B cell (primary cell): ENCODE data around the gene ACSS1. TPM values are rescaled to one million over a fixed set of nuclear protein-coding genes. Genes with fewer than 3 reads are reported as not detected.

Experiments used
- ATAC-seq: fragments of 200-7000 bp; cut with Tn5 transposase; one replicate; pipeline ENCODE4 v1.10.0; 2021; ENCODE audit warnings: low read depth, mild to moderate bottlenecking, moderate number of reproducible peaks, moderate library complexity
- CTCF ChIA-PET: fragments of 350-600 bp; sonication (Branson Sonifier 250); formaldehyde crosslinking; loops from one replicate; lab custom pipeline; 2021; ENCODE audit warnings: antibody characterized with exemption, inconsistent platforms; lab: Charles Lee
- POLR2A ChIA-PET: fragments of 350-600 bp; sonication (Branson Sonifier 250); formaldehyde crosslinking; loops from one replicate; lab custom pipeline; 2021; ENCODE audit warnings: antibody characterized with exemption; lab: Charles Lee
- DNase-seq: peaks from one replicate; pipeline ENCODE4 v3.0.0; 2013
- H2AFZ ChIP-seq: 2 replicates; pipeline ENCODE4 v1.6.1; 2012; ENCODE audit warnings: mild to moderate bottlenecking, low read depth, low read length; ENCODE audit not compliant: insufficient read depth, poor library complexity, severe bottlenecking
- H3K27ac ChIP-seq, 2 donors: 1 replicate in 1 of 2; 2 replicates in 1 of 2; pipeline ENCODE4 v1.5.1; 2012 to 2013; ENCODE audit warnings: low read length in 2 of 2, mild to moderate bottlenecking in 2 of 2, moderate library complexity in 1 of 2
- H3K27me3 ChIP-seq, 4 experiments: fragments of 200-600 bp in 1 of 4; sonication (generic) in 1 of 4; replicated peaks in 1 of 4; 1 replicate in 2 of 4; 2 replicates in 2 of 4; pipeline versions ENCODE4 v1.6.1 to v1.7.0; 2013 to 2016; ENCODE audit warnings: low read length in 3 of 4, mild to moderate bottlenecking in 2 of 4, mixed read lengths in 1 of 4, moderate library complexity in 1 of 4; ENCODE audit not compliant: insufficient read depth in 4 of 4, control insufficient read depth in 3 of 4; ENCODE audit errors: control extremely low read depth in 1 of 4
- H3K36me3 ChIP-seq, 2 experiments: replicated peaks in 1 of 2; 1 replicate in 1 of 2; 2 replicates in 1 of 2; pipeline versions ENCODE4 v1.6.1 to v1.7.1; 2013; ENCODE audit warnings: low read length in 1 of 2; ENCODE audit not compliant: insufficient read depth in 2 of 2, control insufficient read depth in 1 of 2; ENCODE audit errors: control extremely low read depth in 1 of 2, extremely low read depth in 1 of 2
- H3K4me1 ChIP-seq, 2 donors: fragments of 200-600 bp in 1 of 2; sonication (generic) in 1 of 2; 1 replicate in 1 of 2; 2 replicates in 1 of 2; pipeline versions ENCODE4 v1.5.1 to v1.6.1; 2013 to 2017; ENCODE audit warnings: low read length in 2 of 2; ENCODE audit not compliant: control insufficient read depth in 2 of 2, insufficient read depth in 2 of 2
- H3K4me2 ChIP-seq: replicated peaks from 2 replicates; pipeline ENCODE3; 2012; ENCODE audit warnings: mild to moderate bottlenecking, low read depth, low read length; ENCODE audit not compliant: poor library complexity, severe bottlenecking
- H3K4me3 ChIP-seq, 5 experiments: fragments of 200-600 bp in 1 of 5; sonication (generic) in 1 of 5; 1 replicate in 3 of 5; 2 replicates in 2 of 5; pipeline versions ENCODE4 v1.5.1 to v1.7.0; 2011 to 2016; ENCODE audit warnings: low read length in 4 of 5, mild to moderate bottlenecking in 4 of 5, low read depth in 2 of 5, control low read depth in 1 of 5, moderate library complexity in 1 of 5; ENCODE audit not compliant: insufficient read depth in 1 of 5; ENCODE audit errors: control extremely low read depth in 1 of 5, extremely low read depth in 1 of 5
- H3K79me2 ChIP-seq: fragments of 200-600 bp; sonication (generic); one replicate; pipeline ENCODE4 v1.6.0; 2016; ENCODE audit warnings: low read length; ENCODE audit not compliant: control insufficient read depth, insufficient read depth
- H3K9ac ChIP-seq: fragments of 200-600 bp; sonication (generic); 2 replicates; pipeline ENCODE4 v1.6.1; 2017; ENCODE audit warnings: mild to moderate bottlenecking, low read length, moderate library complexity
- H3K9me3 ChIP-seq, 3 donors: one replicate each; pipeline versions ENCODE4 v1.6.1 to v1.7.1; 2013; ENCODE audit warnings: low read length in 2 of 3; ENCODE audit not compliant: control insufficient read depth in 2 of 3, insufficient read depth in 1 of 3; ENCODE audit errors: control extremely low read depth in 1 of 3
- H4K20me1 ChIP-seq: 2 replicates; pipeline ENCODE4 v1.6.0; 2012; ENCODE audit warnings: mild to moderate bottlenecking, low read length; ENCODE audit not compliant: insufficient read depth, control insufficient read depth, poor library complexity, severe bottlenecking
- H3K27ac Mint-ChIP-seq: one replicate; pipeline ENCODE4 v1.8.0; 2021; ENCODE audit warnings: mixed read lengths
- H3K27me3 Mint-ChIP-seq: one replicate; pipeline ENCODE4 v1.8.0; 2021; ENCODE audit warnings: mixed read lengths
- H3K4me1 Mint-ChIP-seq: one replicate; pipeline ENCODE4 v1.8.0; 2021; ENCODE audit warnings: mixed read lengths
- H3K4me3 Mint-ChIP-seq: one replicate; pipeline ENCODE4 v1.8.0; 2021; ENCODE audit warnings: mixed read lengths
- H3K9me3 Mint-ChIP-seq: one replicate; pipeline ENCODE4 v1.8.0; 2022; ENCODE audit warnings: mixed read lengths; ENCODE audit not compliant: insufficient read depth
- CTCF ChIP-seq: fragments of 200-600 bp; IDR thresholded peaks from one replicate; pipeline ENCODE4 v1.8.0; 2022; ENCODE audit warnings: antibody characterized with exemption, mild to moderate bottlenecking
- EZH2 ChIP-seq: IDR thresholded peaks from 2 replicates; pipeline ENCODE4 v1.6.1; 2012; ENCODE audit warnings: borderline replicate concordance, low read depth, mild to moderate bottlenecking, moderate library complexity, low read length; ENCODE audit not compliant: insufficient read depth, poor library complexity, severe bottlenecking
- WGBS: methylation state at CpG from one replicate; pipeline ENCODE4 v1.1.5; 2013; ENCODE audit warnings: missing lambda C conversion rate; ENCODE audit not compliant: insufficient coverage; 5-methylcytosine and 5-hydroxymethylcytosine counted together
- intact Hi-C: fragments of 100-400 bp; cut with micrococcal nuclease; formaldehyde crosslinking; loops from one replicate; pipeline ENCODE4 v1.10.0; 2022
- polyA plus RNA-seq: library from polyadenylated mRNA; depleted of rRNA; stranded (reverse); fragments of >200 nt; gene quantifications from 2 replicates; pipeline ENCODE4 v1.2.3, GENCODE V29; 2012
- total RNA-seq, 2 donors: library from RNA; stranded (reverse); fragments of 120-200 nt in 1 of 2; gene quantifications; 1 replicate in 1 of 2; 2 replicates in 1 of 2; pipeline versions ENCODE4 v1.2.3 to v1.2.4, GENCODE V29; 2013 to 2022

The ACSS1 gene
- total and polyA plus RNA-seq, 2 donors (not counting 1 experiment from before 2014, with no cell fraction given), result 82.7 to 95.5 TPM

GRCh38 chr20:24987244-24987643 lies 70.7 kb downstream of the ACSS1 start:
- peaks cover 0 to 6% of the 10 kb centered on the region in 2 experiments for H3K36me3 ChIP-seq
- 100% methylated on average over 1 of the region's 2 CpGs for WGBS
- Mint-ChIP-seq H3K27me3 (no peaks in the 10 kb centered on the region), H3K9me3 (no peaks in the 10 kb centered on the region), H3K4me3 (no peak overlapping the region), H3K4me1 (peaks cover 27% of the 10 kb centered on the region), H3K27ac (no peak overlapping the region)
- H3K27me3 ChIP-seq, result no peaks in the 10 kb centered on the region
- H3K27ac ChIP-seq, result no peak overlapping the region
- no peak overlapping the region for H3K4me2 ChIP-seq
- no peak overlapping the region for H2AFZ ChIP-seq
- ATAC-seq, result no peak
- no peaks in the 10 kb centered on the region for H3K9me3 ChIP-seq
- no peak for DNase-seq
- H3K9ac ChIP-seq, result no peak overlapping the region
- H4K20me1 ChIP-seq, result no peaks in the 10 kb centered on the region
- H3K4me1 ChIP-seq, result peaks cover 7 to 12% of the 10 kb centered on the region in 2 donors
- H3K4me3 ChIP-seq, result peak overlapping the region in 1 of 5 experiments; percentile 17
- ChIA-PET POLR2A (no interaction called here), CTCF (interaction anchor here (1.4 kb wide), 1 partner anchor 76 kb away, joined by 5 read pairs; no protein-coding TSS in a partner anchor)
- peaks cover 63% of the 10 kb centered on the region for H3K79me2 ChIP-seq
- intact Hi-C loops, result no loop called here
- TF ChIP-seq EZH2, result no peak
- TF ChIP-seq CTCF, result no peak

- intact Hi-C loops, result no loop called here
- Histone ChIP-seq H3K4me2 (no peak overlapping the region), H3K9ac (no peak overlapping the region), H3K9me3 (no peaks in the 10 kb centered on the region), H4K20me1 (no peaks in the 10 kb centered on the region), H3K4me1 (peaks cover 2 to 6% of the 10 kb centered on the region in 2 donors), H3K36me3 (peaks cover 0 to 9% of the 10 kb centered on the region in 2 experiments), H3K79me2 (peaks cover 56% of the 10 kb centered on the region), H3K27me3 (no peaks in the 10 kb centered on the region), H3K4me3 (no peak overlapping the region), H2AFZ (no peak overlapping the region), H3K27ac (no peak overlapping the region)
- Mint-ChIP-seq H3K27me3 (no peaks in the 10 kb centered on the region), H3K4me3 (no peak overlapping the region), H3K4me1 (peaks cover 20% of the 10 kb centered on the region), H3K9me3 (no peaks in the 10 kb centered on the region), H3K27ac (no peak overlapping the region)
- ChIA-PET CTCF (interaction anchor here (1.0 to 1.4 kb wide), 2 partner anchors 77 to 202 kb away, joined by 4 to 5 read pairs; no protein-coding TSS in a partner anchor), POLR2A (no interaction called here)
- 100% methylated on average over 3 of the region's 7 CpGs for WGBS
- DNase-seq (no peak), ATAC-seq (no peak)
- TF ChIP-seq CTCF, result no peak
- TF ChIP-seq EZH2, result no peak
These were observed 71.4 kb downstream of the ACSS1 start for GRCh38 chr20:24986436-24987015.
